Esophagus squamous epithelium (tissue), 5 donors: ENCODE data around the gene ARPC1A. TPM values are rescaled to one million over a fixed set of nuclear protein-coding genes. Genes with fewer than 3 reads are reported as not detected.

Experiments used
- DNase-seq: peaks from one replicate; lab custom pipeline; 2025; lab: John Stamatoyannopoulos, UW
- H3K27ac ChIP-seq, 4 donors: fragments of 200-600 bp; sonication (generic); one replicate each; pipeline ENCODE4 v1.5.1; 2016 to 2019; ENCODE audit warnings: mild to moderate bottlenecking in 1 of 4
- H3K27me3 ChIP-seq, 4 donors: fragments of 200-600 bp; sonication (generic); 1 replicate in 3 of 4; 2 replicates in 1 of 4; pipeline versions ENCODE4 v1.5.1 to v1.6.0; 2017 to 2021; ENCODE audit warnings: antibody characterized with exemption in 1 of 4
- H3K36me3 ChIP-seq, 3 donors: fragments of 200-600 bp; sonication (generic); one replicate each; pipeline ENCODE4 v1.5.1; 2016 to 2019
- H3K4me1 ChIP-seq, 3 donors: fragments of 200-600 bp; sonication (generic); one replicate each; pipeline ENCODE4 v1.5.1; 2017 to 2019
- H3K4me3 ChIP-seq, 4 donors: fragments of 200-600 bp; sonication (generic); 1 replicate in 3 of 4; 2 replicates in 1 of 4; pipeline ENCODE4 v1.5.1; 2016 to 2019; ENCODE audit warnings: mild to moderate bottlenecking in 2 of 4, moderate library complexity in 1 of 4
- H3K9me3 ChIP-seq, 3 donors: fragments of 200-600 bp; sonication (generic); one replicate each; pipeline ENCODE4 v1.5.1; 2016 to 2019
- CTCF ChIP-seq, 6 experiments: fragments of 450-650 bp in 4 of 6; fragments of 200-600 bp in 2 of 6; sonication (generic) in 2 of 6; IDR thresholded peaks; one replicate each; pipeline ENCODE4 v1.5.1; 2016 to 2019; ENCODE audit warnings: antibody characterized with exemption in 6 of 6, mild to moderate bottlenecking in 4 of 6, moderate library complexity in 4 of 6
- POLR2A ChIP-seq, 4 donors: fragments of 450-650 bp; IDR thresholded peaks; one replicate each; pipeline ENCODE4 v1.6.1; 2017; ENCODE audit warnings: antibody characterized with exemption in 4 of 4, mild to moderate bottlenecking in 4 of 4, moderate library complexity in 3 of 4
- WGBS, 2 donors: methylation state at CpG; one replicate each; pipeline ENCODE4 v1.1.5; 2018; 5-methylcytosine and 5-hydroxymethylcytosine counted together
- intact Hi-C: fragments of 100-400 bp; cut with DNase I; formaldehyde crosslinking; loops from one replicate; pipeline ENCODE4 v1.15.0; 2022
- total RNA-seq, 4 donors: library from RNA; depleted of rRNA; stranded (reverse); fragments of >200 nt; gene quantifications; one replicate each; pipeline ENCODE4 v1.1.0, GENCODE V29; 2016
- donor health status: DM: yes; HTN: yes; CAD: no.

Gene ARPC1A
- total RNA-seq, 4 donors from 2014 or later = 114 to 155 (median 154) TPM

- intact Hi-C loops = loop anchor here (5.0 kb wide), 1 partner anchor 47 kb away; no protein-coding TSS in a partner anchor
- TF ChIP-seq POLR2A (IDR thresholded peaks at IDR 0.05) (no peak), CTCF (IDR thresholded peaks at IDR 0.05) (peak; percentile 55 to 73 (median 60))
Observed at GRCh38 chr7:99365318-99366141, 39.8 kb downstream of the ARPC1A start.

GRCh38 chr7:99366646-99367045 is 40.9 kb downstream of the ARPC1A start:
- DNase-seq = no peak
- WGBS, 2 donors = 68 to 82% methylated on average over 9 to 11 of the region's 11 CpGs
- intact Hi-C loops = loop anchor here (5.0 kb wide), 1 partner anchor 46 kb away; no protein-coding TSS in a partner anchor
- Histone ChIP-seq H3K27me3 (no peaks in the 10 kb centered on the region), H3K4me3 (no peak overlapping the region), H3K36me3 (peaks cover 0 to 68% (median 43%) of the 10 kb centered on the region in 3 donors), H3K27ac (peak overlapping the region in 2 of 4 donors; percentile 25 to 62), H3K4me1 (peaks cover 0 to 30% (median 0%) of the 10 kb centered on the region in 3 donors), H3K9me3 (no peaks in the 10 kb centered on the region)
- TF ChIP-seq CTCF (IDR thresholded peaks at IDR 0.05) = no peak
- no peak for TF ChIP-seq POLR2A (IDR thresholded peaks at IDR 0.05)

More at GRCh38 chr7:99365318-99366141, 39.8 kb downstream of the ARPC1A start:
- Histone ChIP-seq H3K27ac (peak overlapping the region in 2 of 4 donors; percentile 2 to 62), H3K4me1 (peaks cover 0 to 30% (median 0%) of the 10 kb centered on the region in 3 donors), H3K9me3 (no peaks in the 10 kb centered on the region), H3K36me3 (peaks cover 0 to 79% (median 49%) of the 10 kb centered on the region in 3 donors), H3K27me3 (no peaks in the 10 kb centered on the region), H3K4me3 (no peak overlapping the region)
- no peak for DNase-seq
- WGBS, 2 donors = 72 to 81% methylated on average over 15 to 17 of the region's 17 CpGs

GRCh38 chr7:99368750-99369389 is 43.2 kb downstream of the ARPC1A start:
- Histone ChIP-seq H3K36me3 (peaks cover 0 to 46% (median 27%) of the 10 kb centered on the region in 3 donors), H3K27ac (peak overlapping the region in 1 of 4 donors; percentile 35), H3K27me3 (no peaks in the 10 kb centered on the region), H3K9me3 (no peaks in the 10 kb centered on the region), H3K4me3 (no peak overlapping the region), H3K4me1 (peaks cover 0 to 48% (median 0%) of the 10 kb centered on the region in 3 donors)
- DNase-seq = no peak
- WGBS, 2 donors = 84 to 97% methylated on average over 7 to 8 of the region's 13 CpGs
- intact Hi-C loops = loop anchor here (5.0 kb wide), 1 partner anchor 43 kb away; no protein-coding TSS in a partner anchor
- TF ChIP-seq CTCF (IDR thresholded peaks at IDR 0.05) (no peak), POLR2A (IDR thresholded peaks at IDR 0.05) (no peak)

DNA sequence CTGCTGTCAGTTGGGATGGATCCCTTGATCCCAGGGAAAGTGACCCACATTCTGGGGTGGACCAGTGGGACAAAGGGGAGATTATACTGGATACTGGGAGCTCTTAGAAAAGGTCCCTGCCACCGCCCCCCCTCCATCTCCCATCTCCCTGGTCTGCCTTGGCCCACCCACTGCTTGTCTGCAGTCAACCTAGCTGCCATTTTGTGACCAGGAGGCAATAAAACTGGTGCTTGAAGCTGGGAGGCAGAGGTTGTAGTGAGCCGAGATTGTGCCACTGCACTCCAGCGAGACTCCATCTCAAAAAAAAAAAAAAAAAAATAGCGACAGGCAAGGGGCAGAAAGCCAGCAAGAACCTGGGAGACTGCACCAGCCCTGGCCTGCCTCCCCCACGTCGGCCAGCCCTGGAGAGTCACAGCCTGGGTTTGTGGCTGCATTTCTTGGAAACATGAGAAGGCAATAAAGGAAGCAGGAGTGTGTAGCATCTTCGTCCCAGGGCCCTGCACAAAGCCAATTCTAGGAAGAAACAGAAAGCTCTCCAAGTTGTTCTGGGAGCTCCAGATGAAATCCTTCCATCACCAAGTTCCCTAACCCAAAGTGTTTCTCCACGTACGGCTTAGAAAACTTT is 44.2 kb downstream of the ARPC1A start:
- no peak for DNase-seq
- Histone ChIP-seq H3K27ac (peak overlapping the region in 1 of 4 donors; percentile 10), H3K4me3 (no peak overlapping the region), H3K4me1 (peaks cover 0 to 59% (median 0%) of the 10 kb centered on the region in 3 donors), H3K36me3 (peaks cover 0 to 36% (median 20%) of the 10 kb centered on the region in 3 donors), H3K27me3 (no peaks in the 10 kb centered on the region), H3K9me3 (no peaks in the 10 kb centered on the region)
- 41 to 45% methylated on average over 7 to 9 of the region's 9 CpGs for WGBS, 2 donors
- no peak for TF ChIP-seq CTCF (IDR thresholded peaks at IDR 0.05)
- intact Hi-C loops = loop anchor here (5.0 kb wide), 1 partner anchor 42 kb away; no protein-coding TSS in a partner anchor
